Gastrocnemius medialis (tissue), 4 donors: Measurements from ENCODE around the gene MARK2. TPM values are rescaled to one million over a fixed set of nuclear protein-coding genes. Genes with fewer than 3 reads are reported as not detected.

Experiments
- ATAC-seq, 2 donors: fragments of 150-250 bp; one replicate each; pipeline ENCODE4 v1.9.1; 2016
- DNase-seq, 2 donors: peaks; one replicate each; pipeline ENCODE4 v3.0.0-alpha.2; 2019
- H3K27ac ChIP-seq, 4 donors: fragments of 200-600 bp; sonication (generic); 1 replicate in 1 of 4; 2 replicates in 3 of 4; pipeline ENCODE4 v1.5.1; 2016 to 2018; ENCODE audit warnings: mild to moderate bottlenecking in 2 of 4, moderate library complexity in 1 of 4
- H3K27me3 ChIP-seq, 3 donors: fragments of 200-600 bp; sonication (generic) in 2 of 3; 1 replicate in 1 of 3; 2 replicates in 2 of 3; pipeline versions ENCODE4 v1.5.1 to v1.6.0; 2016 to 2019; ENCODE audit warnings: mild to moderate bottlenecking in 1 of 3, moderate library complexity in 1 of 3
- H3K36me3 ChIP-seq, 2 donors: fragments of 200-600 bp; sonication (generic) in 1 of 2; one replicate each; pipeline ENCODE4 v1.5.1; 2017 to 2018
- H3K4me1 ChIP-seq, 2 donors: fragments of 200-600 bp; sonication (generic) in 1 of 2; one replicate each; pipeline ENCODE4 v1.5.1; 2016 to 2017; ENCODE audit warnings: mild to moderate bottlenecking in 2 of 2
- H3K4me3 ChIP-seq, 4 donors: fragments of 200-600 bp; sonication (generic) in 3 of 4; 1 replicate in 1 of 4; 2 replicates in 3 of 4; pipeline ENCODE4 v1.5.1; 2016 to 2019; ENCODE audit warnings: mild to moderate bottlenecking in 2 of 4
- H3K9me3 ChIP-seq, 3 donors: fragments of 200-600 bp; sonication (generic) in 2 of 3; 1 replicate in 1 of 3; 2 replicates in 2 of 3; pipeline ENCODE4 v1.5.1; 2016 to 2019
- CTCF ChIP-seq, 5 experiments: fragments of 450-650 bp in 3 of 5; fragments of 200-600 bp in 2 of 5; sonication (generic) in 2 of 5; IDR thresholded peaks in 4 of 5; conservative IDR thresholded peaks in 1 of 5; 1 replicate in 4 of 5; 2 replicates in 1 of 5; pipeline ENCODE4 v1.5.1; 2016 to 2019; ENCODE audit warnings: antibody characterized with exemption in 5 of 5, mild to moderate bottlenecking in 3 of 5, moderate library complexity in 3 of 5
- POLR2A ChIP-seq, 2 donors: fragments of 450-650 bp; IDR thresholded peaks; one replicate each; pipeline ENCODE4 v1.6.1; 2017; ENCODE audit warnings: antibody characterized with exemption in 2 of 2, mild to moderate bottlenecking in 2 of 2, moderate library complexity in 2 of 2
- in situ Hi-C, 4 donors: fragments of 200-750 bp; cut with MboI; loops; one replicate each; pipeline versions ENCODE4 v1.15.0 to v1.8.0; 2017; ENCODE audit warnings: low sequenced_read_pairs in 4 of 4
- intact Hi-C: fragments of 100-400 bp; cut with DNase I; formaldehyde crosslinking; loops from one replicate; pipeline ENCODE4 v1.15.1; 2023; ENCODE audit warnings: low total_unique reads
- total RNA-seq, 4 donors: library from RNA; depleted of rRNA; stranded (reverse); fragments of >200 nt; gene quantifications; one replicate each; pipeline versions ENCODE4 v1.1.0 to v1.2.3, GENCODE V29; 2016

MARK2 gene
- total RNA-seq, 4 donors from 2014 or later: 17.8 to 37.2 (median 30.3) TPM

DNA sequence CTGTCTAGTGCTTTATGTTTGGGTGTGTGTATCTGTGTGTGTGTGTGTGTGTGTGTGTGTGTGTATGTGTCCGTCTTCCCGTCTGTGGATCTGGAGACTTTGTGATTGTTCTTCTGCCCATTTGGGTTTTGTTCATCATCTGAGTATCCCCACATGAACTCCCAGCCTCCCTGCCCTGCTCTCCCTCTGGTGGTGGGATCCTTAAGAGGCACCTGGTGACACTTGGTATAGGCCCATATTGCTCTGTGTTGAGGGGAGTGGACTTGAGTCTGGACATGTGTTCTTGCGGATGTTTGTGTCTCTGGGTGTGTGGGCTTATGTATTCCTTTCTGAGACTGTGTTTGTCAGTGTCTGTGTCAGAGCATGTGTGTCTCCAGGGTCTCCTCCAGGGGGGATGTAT, 62.8 kb downstream of the MARK2 start:
- in situ Hi-C loops (no loop called here), intact Hi-C loops (no loop called here)
- no peak overlapping the region for H3K27ac ChIP-seq
- DNase-seq (no peak), ATAC-seq (no peak)
- H3K4me3 ChIP-seq: no peak overlapping the region
- no peaks in the 10 kb centered on the region for H3K4me1 ChIP-seq
- TF ChIP-seq CTCF (IDR thresholded peaks at IDR 0.05 in 4 of 5, conservative IDR thresholded peaks at IDR 0.05 in 1 of 5): no peak
- no peaks in the 10 kb centered on the region for H3K9me3 ChIP-seq
- H3K36me3 ChIP-seq: peaks cover 4 to 88% of the 10 kb centered on the region in 2 donors
- no peaks in the 10 kb centered on the region for H3K27me3 ChIP-seq

DNA sequence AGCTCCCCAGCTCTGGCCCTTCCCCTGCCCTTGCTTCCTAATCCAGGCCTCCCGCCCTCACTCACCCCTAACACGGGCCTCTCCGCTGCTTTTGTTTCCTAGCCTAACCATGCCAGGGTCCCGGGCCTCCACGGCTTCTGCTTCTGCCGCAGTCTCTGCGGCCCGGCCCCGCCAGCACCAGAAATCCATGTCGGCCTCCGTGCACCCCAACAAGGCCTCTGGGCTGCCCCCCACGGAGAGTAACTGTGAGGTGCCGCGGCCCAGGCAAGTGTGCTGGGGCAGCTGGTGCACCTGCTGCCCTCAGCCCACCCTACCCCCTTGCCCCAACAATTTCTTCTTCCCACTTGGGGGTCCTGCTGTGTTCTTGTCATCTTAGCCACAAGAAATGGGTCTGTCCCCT, 65.0 kb downstream of the MARK2 start:
- intact Hi-C loops (no loop called here), in situ Hi-C loops (no loop called here)
- Histone ChIP-seq H3K27ac (no peak overlapping the region), H3K4me1 (no peaks in the 10 kb centered on the region), H3K9me3 (no peaks in the 10 kb centered on the region), H3K36me3 (peaks cover 4 to 88% of the 10 kb centered on the region in 2 donors), H3K27me3 (no peaks in the 10 kb centered on the region), H3K4me3 (no peak overlapping the region)
- no peak for DNase-seq
- TF ChIP-seq POLR2A (IDR thresholded peaks at IDR 0.05): no peak
- no peak for TF ChIP-seq CTCF (IDR thresholded peaks at IDR 0.05 in 4 of 5, conservative IDR thresholded peaks at IDR 0.05 in 1 of 5)
- ATAC-seq: no peak

DNA sequence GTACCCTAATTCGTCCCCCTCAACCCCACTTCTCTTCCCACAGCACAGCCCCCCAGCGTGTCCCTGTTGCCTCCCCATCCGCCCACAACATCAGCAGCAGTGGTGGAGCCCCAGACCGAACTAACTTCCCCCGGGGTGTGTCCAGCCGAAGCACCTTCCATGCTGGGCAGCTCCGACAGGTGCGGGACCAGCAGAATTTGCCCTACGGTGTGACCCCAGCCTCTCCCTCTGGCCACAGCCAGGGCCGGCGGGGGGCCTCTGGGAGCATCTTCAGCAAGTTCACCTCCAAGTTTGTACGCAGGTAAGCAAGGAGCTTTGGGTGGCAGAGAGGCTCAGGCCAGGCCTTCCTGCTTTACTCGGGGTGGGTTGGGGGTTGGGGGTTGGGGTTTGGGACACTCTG, 65.8 kb downstream of the MARK2 start:
- intact Hi-C loops (loop anchor here (5.0 kb wide), 1 partner anchor 38 kb away; no protein-coding TSS in a partner anchor), in situ Hi-C loops (no loop called here)
- H3K27ac ChIP-seq: no peak overlapping the region
- no peaks in the 10 kb centered on the region for H3K9me3 ChIP-seq
- H3K4me1 ChIP-seq: no peaks in the 10 kb centered on the region
- no peak for ATAC-seq
- peaks cover 0 to 88% of the 10 kb centered on the region in 2 donors for H3K36me3 ChIP-seq
- TF ChIP-seq POLR2A (IDR thresholded peaks at IDR 0.05) (no peak), CTCF (IDR thresholded peaks at IDR 0.05 in 4 of 5, conservative IDR thresholded peaks at IDR 0.05 in 1 of 5) (no peak)
- H3K27me3 ChIP-seq: no peaks in the 10 kb centered on the region
- H3K4me3 ChIP-seq: no peak overlapping the region
- DNase-seq: no peak

DNA sequence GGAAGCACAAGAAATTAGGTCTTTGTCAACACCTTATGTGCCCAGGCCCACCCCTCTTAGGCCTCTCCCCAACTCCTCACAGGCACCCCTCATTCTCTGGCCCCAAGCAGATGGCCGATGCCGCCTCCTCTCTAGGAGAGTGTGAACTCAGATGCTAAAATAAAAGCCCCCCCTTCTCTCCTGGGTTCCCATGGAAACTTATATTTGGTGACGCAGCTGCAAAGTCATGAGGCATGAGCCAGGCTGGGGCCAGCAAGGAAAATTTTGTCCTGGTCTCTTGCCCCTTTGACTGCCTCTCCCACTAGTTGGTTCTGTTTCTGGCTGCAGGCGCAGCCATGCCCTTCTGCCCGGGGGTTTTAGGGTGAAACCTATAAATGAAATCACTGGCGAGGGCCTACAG, 66.3 kb downstream of the MARK2 start:
- Histone ChIP-seq H3K9me3 (no peaks in the 10 kb centered on the region), H3K4me3 (no peak overlapping the region), H3K27me3 (no peaks in the 10 kb centered on the region), H3K4me1 (no peaks in the 10 kb centered on the region), H3K36me3 (peaks cover 0 to 88% of the 10 kb centered on the region in 2 donors), H3K27ac (no peak overlapping the region)
- no peak for ATAC-seq
- in situ Hi-C loops (no loop called here), intact Hi-C loops (loop anchor here (5.0 kb wide), 1 partner anchor 37 kb away; no protein-coding TSS in a partner anchor)
- DNase-seq: no peak
- TF ChIP-seq CTCF (IDR thresholded peaks at IDR 0.05 in 4 of 5, conservative IDR thresholded peaks at IDR 0.05 in 1 of 5): no peak
- TF ChIP-seq POLR2A (IDR thresholded peaks at IDR 0.05): no peak

- no peaks in the 10 kb centered on the region for H3K9me3 ChIP-seq
- DNase-seq (no peak), ATAC-seq (no peak)
- no peak overlapping the region for H3K27ac ChIP-seq
- TF ChIP-seq CTCF (IDR thresholded peaks at IDR 0.05 in 4 of 5, conservative IDR thresholded peaks at IDR 0.05 in 1 of 5) (no peak), POLR2A (IDR thresholded peaks at IDR 0.05) (no peak)
- intact Hi-C loops: loop anchor here (5.0 kb wide), 1 partner anchor 36 kb away; no protein-coding TSS in a partner anchor
- H3K36me3 ChIP-seq: peaks cover 0 to 78% of the 10 kb centered on the region in 2 donors
- H3K4me3 ChIP-seq: no peak overlapping the region
- in situ Hi-C loops: no loop called here
- no peaks in the 10 kb centered on the region for H3K27me3 ChIP-seq
- H3K4me1 ChIP-seq: no peaks in the 10 kb centered on the region
Measured at GRCh38 chr11:63906087-63906486, 67.2 kb downstream of the MARK2 start.
